Ovary (tissue), 9 donors: ENCODE measurements around the gene SLC4A1AP. TPM values are rescaled to one million over a fixed set of nuclear protein-coding genes. Genes with fewer than 3 reads are reported as not detected.
A peak's percentile ranks its signal among the peaks of the same experiment; 100 is the strongest.

Experiments
- DNase-seq, 5 donors: peaks; one replicate each; pipeline ENCODE4 v3.0.0-alpha.2; 2019 to 2020
- H3K27ac ChIP-seq, 2 donors: fragments of 200-600 bp; one replicate each; pipeline versions ENCODE4 v1.5.1 to v1.8.0; 2019 to 2022
- H3K27me3 ChIP-seq: fragments of 200-600 bp; one replicate; pipeline ENCODE4 v1.8.0; 2022
- H3K36me3 ChIP-seq: fragments of 200-600 bp; sonication (generic); one replicate; pipeline ENCODE4 v1.5.1; 2019
- H3K4me1 ChIP-seq: one replicate; pipeline ENCODE4 v1.8.1; 2013; ENCODE audit warnings: mild to moderate bottlenecking, moderate library complexity; ENCODE audit not compliant: insufficient read depth
- H3K4me3 ChIP-seq: fragments of 200-600 bp; sonication (generic); one replicate; pipeline ENCODE4 v1.5.1; 2017
- H3K9me3 ChIP-seq, 2 donors: fragments of 200-600 bp in 1 of 2; sonication (generic) in 1 of 2; one replicate each; pipeline versions ENCODE4 v1.5.1 to v1.8.1; 2013 to 2019; ENCODE audit warnings: mild to moderate bottlenecking in 1 of 2, moderate library complexity in 1 of 2
- EP300 ChIP-seq: sonication (generic); formaldehyde crosslinking; IDR thresholded peaks from one replicate; pipeline ENCODE4 v1.6.1; 2017; ENCODE audit warnings: antibody characterized with exemption
- POLR2A ChIP-seq: fragments of 450-650 bp; IDR thresholded peaks from one replicate; pipeline ENCODE4 v1.6.1; 2017; ENCODE audit warnings: antibody characterized with exemption, mild to moderate bottlenecking, moderate library complexity
- WGBS, 3 donors: extraction: QIAGEN DNeasy Blood & Tissue Kit in 1 of 3; methylation state at CpG; one replicate each; pipeline versions ENCODE4 v1.1.5 to v1.1.7; 2013 to 2017; 5-methylcytosine and 5-hydroxymethylcytosine counted together
- intact Hi-C, 4 donors: fragments of 100-400 bp; cut with DNase I; formaldehyde crosslinking; loops; one replicate each; pipeline versions ENCODE4 v1.11.0 to v1.15.1; 2022 to 2023
- polyA plus RNA-seq, 2 donors: library from polyadenylated mRNA; stranded (reverse); fragments of 200-250 nt in 1 of 2; fragments of 350-450 nt in 1 of 2; fragmentation: Illumina TruSeq in 1 of 2; extraction: RNeasy Lipid Tissue Mini Kit (QIAGEN cat#74804) in 1 of 2; gene quantifications; one replicate each; pipeline ENCODE4 v1.2.3, GENCODE V29; 2013 to 2014
- total RNA-seq, 7 donors: library from RNA; depleted of rRNA in 2 of 7; stranded (reverse); fragments of >200 nt in 2 of 7; fragmentation: NEBNext Ultra II Directional in 3 of 7; extraction: Animal tissue kit (Norgen Biotek cat#: 25700) in 3 of 7; gene quantifications; one replicate each; pipeline versions ENCODE4 v1.1.0 to v1.2.4, GENCODE V29; 2016 to 2023
- TF ChIP-seq, protein P1 (sequence below), 3 donors: fragments of 450-650 bp in 2 of 3; fragments of 200-600 bp in 1 of 3; IDR thresholded peaks; one replicate each; pipeline versions ENCODE4 v1.5.1 to v1.8.0; 2016 to 2022; ENCODE audit warnings: antibody characterized with exemption in 3 of 3, mild to moderate bottlenecking in 1 of 3
- donor health status: DM: no; HTN: no; CAD: no; lungs with moderate emphysema.
- donor health status: DM: no; HTN: no; CAD: no.
- donor health status: Bipolar disorder and iron deficiency.
- donor health status: DM: yes; HTN: yes; CAD: no.
- donor health status: DM: no; HTN: no; CAD: no.
- donor health status: DM: yes; HTN: yes; CAD: no.

SLC4A1AP gene
- total and polyA plus RNA-seq, 9 donors: 14.6 to 22.0 (median 16.2) TPM

DNA sequence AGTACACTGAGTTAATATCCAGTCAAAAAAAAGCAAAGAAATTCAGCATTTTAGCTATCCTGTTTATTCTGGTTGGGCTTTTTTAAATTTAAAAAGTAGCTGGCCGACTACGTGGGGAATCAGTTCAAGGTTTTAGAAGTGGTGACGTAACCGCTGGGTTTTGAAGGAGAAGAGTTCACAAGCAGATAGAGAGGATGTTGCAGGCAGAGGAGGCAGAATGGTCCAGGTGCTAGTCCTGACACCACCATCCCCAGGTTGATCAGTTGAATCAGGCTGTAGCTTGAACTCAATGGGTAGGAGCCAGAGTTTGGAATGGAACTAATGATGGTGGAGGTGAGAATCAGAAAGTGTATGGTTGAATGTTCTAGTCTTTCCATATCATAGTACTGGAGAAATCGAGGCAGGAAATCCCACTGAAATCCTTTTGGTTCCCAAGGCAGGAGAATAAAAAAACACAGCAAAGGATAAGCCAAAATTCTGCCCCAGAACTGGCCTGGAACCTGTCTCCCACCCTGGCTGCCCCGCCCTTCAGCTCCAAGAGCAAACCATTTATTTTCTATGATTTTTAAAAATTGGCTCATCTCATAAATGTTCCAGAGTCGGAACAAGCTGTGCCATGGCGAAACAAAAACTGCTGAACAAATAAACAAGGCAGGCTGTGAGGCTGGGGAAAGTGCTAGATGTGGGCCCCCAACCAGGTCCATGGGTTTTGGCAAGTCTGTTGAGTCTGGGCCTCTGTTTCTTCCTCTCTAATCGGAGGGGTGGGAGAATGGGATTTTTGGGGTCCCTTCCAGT is 44.0 kb downstream of the SLC4A1AP start:
- TF ChIP-seq, protein P1, sequence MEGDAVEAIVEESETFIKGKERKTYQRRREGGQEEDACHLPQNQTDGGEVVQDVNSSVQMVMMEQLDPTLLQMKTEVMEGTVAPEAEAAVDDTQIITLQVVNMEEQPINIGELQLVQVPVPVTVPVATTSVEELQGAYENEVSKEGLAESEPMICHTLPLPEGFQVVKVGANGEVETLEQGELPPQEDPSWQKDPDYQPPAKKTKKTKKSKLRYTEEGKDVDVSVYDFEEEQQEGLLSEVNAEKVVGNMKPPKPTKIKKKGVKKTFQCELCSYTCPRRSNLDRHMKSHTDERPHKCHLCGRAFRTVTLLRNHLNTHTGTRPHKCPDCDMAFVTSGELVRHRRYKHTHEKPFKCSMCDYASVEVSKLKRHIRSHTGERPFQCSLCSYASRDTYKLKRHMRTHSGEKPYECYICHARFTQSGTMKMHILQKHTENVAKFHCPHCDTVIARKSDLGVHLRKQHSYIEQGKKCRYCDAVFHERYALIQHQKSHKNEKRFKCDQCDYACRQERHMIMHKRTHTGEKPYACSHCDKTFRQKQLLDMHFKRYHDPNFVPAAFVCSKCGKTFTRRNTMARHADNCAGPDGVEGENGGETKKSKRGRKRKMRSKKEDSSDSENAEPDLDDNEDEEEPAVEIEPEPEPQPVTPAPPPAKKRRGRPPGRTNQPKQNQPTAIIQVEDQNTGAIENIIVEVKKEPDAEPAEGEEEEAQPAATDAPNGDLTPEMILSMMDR (IDR thresholded peaks at IDR 0.05): no peak
- peak; percentile 55 for TF ChIP-seq POLR2A
- TF ChIP-seq EP300: peak; percentile 84
- no peaks in the 10 kb centered on the region for H3K36me3 ChIP-seq
- no peaks in the 10 kb centered on the region for H3K9me3 ChIP-seq
- H3K4me3 ChIP-seq: no peak overlapping the region
- H3K27ac ChIP-seq: peak overlapping the region; percentile 66 to 78
- intact Hi-C loops: loop anchor here (5.0 to 10.0 kb wide), 3 partner anchors 67 to 747 kb away; partner anchors contain the start of genes FOSL2 (in 2 of the 4) and MRPL33 (in 1 of the 4)
- 25 to 35% (median 26%) methylated on average over 9 of the region's 9 CpGs for WGBS, 3 donors
- H3K27me3 ChIP-seq: no peaks in the 10 kb centered on the region
- peaks cover 20% of the 10 kb centered on the region for H3K4me1 ChIP-seq
- DNase-seq: peak; percentile 56 to 81 (median 73)

GRCh38 chr2:27708257-27708654 is 44.6 kb downstream of the SLC4A1AP start:
- Histone ChIP-seq H3K27me3 (no peaks in the 10 kb centered on the region), H3K4me3 (no peak overlapping the region), H3K36me3 (no peaks in the 10 kb centered on the region), H3K4me1 (peaks cover 20% of the 10 kb centered on the region), H3K9me3 (no peaks in the 10 kb centered on the region), H3K27ac (peak overlapping the region; percentile 66 to 78)
- WGBS, 3 donors: 76 to 88% (median 87%) methylated on average over 7 of the region's 7 CpGs
- intact Hi-C loops: loop anchor here (5.0 to 10.0 kb wide), 3 partner anchors 67 to 747 kb away; partner anchors contain the start of genes FOSL2 (in 2 of the 4) and MRPL33 (in 1 of the 4)
- TF ChIP-seq POLR2A (no peak), EP300 (no peak)
- TF ChIP-seq, protein P1 (IDR thresholded peaks at IDR 0.05): no peak
- no peak for DNase-seq

DNA sequence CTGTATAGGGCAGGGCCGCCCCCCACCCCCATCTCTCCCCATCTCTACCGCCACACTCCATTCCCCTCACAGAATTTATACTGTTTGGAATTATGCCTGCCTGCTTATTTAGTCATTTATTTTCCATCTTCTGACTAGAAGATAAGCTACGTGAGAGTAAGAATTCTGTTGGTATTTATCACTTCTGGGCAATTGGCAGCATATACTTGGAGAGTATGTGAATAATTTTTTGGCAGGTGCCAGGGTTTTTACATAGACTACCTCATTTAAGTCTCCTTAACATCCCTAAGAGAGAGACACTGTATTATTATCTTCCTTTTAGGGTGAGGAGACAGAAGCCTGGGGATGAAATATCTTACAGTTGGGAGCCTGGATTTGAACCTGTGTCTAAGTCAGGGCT is 45.0 kb downstream of the SLC4A1AP start:
- intact Hi-C loops: loop anchor here (5.0 to 10.0 kb wide), 3 partner anchors 66 to 746 kb away; partner anchors contain the start of genes FOSL2 (in 2 of the 4) and MRPL33 (in 1 of the 4)
- H3K9me3 ChIP-seq: no peaks in the 10 kb centered on the region
- DNase-seq: no peak
- no peaks in the 10 kb centered on the region for H3K36me3 ChIP-seq
- no peaks in the 10 kb centered on the region for H3K27me3 ChIP-seq
- TF ChIP-seq POLR2A: no peak
- no peak for TF ChIP-seq EP300
- TF ChIP-seq, protein P1 (IDR thresholded peaks at IDR 0.05): no peak
- no peak overlapping the region for H3K4me3 ChIP-seq
- WGBS, 3 donors: 53 to 74% (median 71%) methylated on average over 3 of the region's 3 CpGs
- peaks cover 17% of the 10 kb centered on the region for H3K4me1 ChIP-seq
- H3K27ac ChIP-seq: peak overlapping the region; percentile 66 to 78

DNA sequence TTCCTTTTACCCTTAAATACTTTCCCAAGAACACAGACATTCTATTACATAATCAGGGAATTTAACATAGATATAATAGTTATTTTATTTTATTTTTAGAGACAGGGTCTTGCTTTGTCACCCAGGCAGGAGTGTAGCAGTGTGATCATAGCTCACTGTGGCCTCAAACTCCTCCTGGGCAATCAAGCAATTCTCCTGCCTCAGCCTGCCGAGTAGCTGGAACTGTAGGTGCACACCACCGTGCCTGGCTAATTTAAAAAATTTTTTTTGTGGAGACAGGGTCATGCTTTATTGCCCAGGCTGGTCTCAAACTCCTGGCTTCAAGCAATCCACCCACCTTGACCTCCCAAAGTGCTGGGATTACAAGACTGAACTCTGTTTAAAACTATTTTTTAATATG is 45.6 kb downstream of the SLC4A1AP start:
- no peak overlapping the region for H3K27ac ChIP-seq
- intact Hi-C loops: loop anchor here (5.0 to 10.0 kb wide), 3 partner anchors 65 to 745 kb away; partner anchors contain the start of genes FOSL2 (in 2 of the 4) and MRPL33 (in 1 of the 4)
- no peaks in the 10 kb centered on the region for H3K9me3 ChIP-seq
- 54 to 77% (median 65%) methylated on average over 2 of the region's 2 CpGs for WGBS, 3 donors
- no peak for DNase-seq
- H3K36me3 ChIP-seq: no peaks in the 10 kb centered on the region
- no peaks in the 10 kb centered on the region for H3K27me3 ChIP-seq
- no peak for TF ChIP-seq EP300
- peaks cover 17% of the 10 kb centered on the region for H3K4me1 ChIP-seq
- no peak overlapping the region for H3K4me3 ChIP-seq
